Endothelial cell of umbilical vein (primary cell): Measurements from ENCODE around the gene MAP3K4. TPM values are rescaled to one million over a fixed set of nuclear protein-coding genes. Genes with fewer than 3 reads are reported as not detected.

Source experiments
- BruUV-seq: library from RNA; stranded (reverse); fragments of 400-500 nt; replicated peaks from 2 replicates; lab custom pipeline; 2021; lab: Mats Ljungman, UMichigan
- CTCF ChIA-PET: fragments of 300-600, 350-600 bp; sonication (Branson Sonifier 250); formaldehyde crosslinking; loops from one replicate; lab custom pipeline; 2021; ENCODE audit warnings: antibody characterized with exemption, inconsistent platforms; lab: Charles Lee
- POLR2A ChIA-PET: fragments of 300-600, 350-600 bp; sonication (Branson Sonifier 250); formaldehyde crosslinking; loops from one replicate; lab custom pipeline; 2021; ENCODE audit warnings: antibody characterized with exemption, inconsistent platforms; lab: Charles Lee
- DNase-seq: peaks from one replicate; pipeline ENCODE4 v3.0.0-alpha.2; 2011; ENCODE audit warnings: low read depth, low spot score
- FAIRE-seq: peaks from 2 replicates; lab custom pipeline; 2011; peaks lifted over from hg19 to GRCh38; lab: Jason Lieb, UNC
- H2AFZ ChIP-seq: 2 replicates; pipeline ENCODE4 v1.6.0; 2012; ENCODE audit warnings: low read depth, low read length, control low read depth, inconsistent platforms
- H3K27ac ChIP-seq: 2 replicates; pipeline ENCODE4 v1.5.1; 2011; ENCODE audit warnings: low read depth, mild to moderate bottlenecking, control low read depth, low read length, moderate library complexity; ENCODE audit not compliant: insufficient read depth
- H3K27me3 ChIP-seq, 2 experiments: 2 replicates each; pipeline versions ENCODE4 v1.6.0 to v1.6.1; 2011; ENCODE audit warnings: low read length in 2 of 2, mixed read lengths in 1 of 2; ENCODE audit not compliant: control insufficient read depth in 2 of 2, insufficient read depth in 2 of 2
- H3K36me3 ChIP-seq, 2 experiments: 2 replicates in 1 of 2; 3 replicates in 1 of 2; pipeline ENCODE4 v1.5.1; 2011; ENCODE audit warnings: low read length in 2 of 2, mild to moderate bottlenecking in 1 of 2, moderate library complexity in 1 of 2; ENCODE audit not compliant: control insufficient read depth in 2 of 2, insufficient read depth in 2 of 2; ENCODE audit errors: extremely low read depth in 1 of 2
- H3K4me1 ChIP-seq: 3 replicates; pipeline ENCODE4 v1.5.1; 2011; ENCODE audit warnings: mild to moderate bottlenecking, low read length; ENCODE audit not compliant: control insufficient read depth, insufficient read depth; ENCODE audit errors: extremely low read depth
- H3K4me2 ChIP-seq: 2 replicates; pipeline ENCODE4 v1.6.1; 2011; ENCODE audit warnings: low read length, control low read depth, mixed read lengths; ENCODE audit not compliant: insufficient read depth
- H3K4me3 ChIP-seq, 3 experiments: fragments of 200-600 bp in 1 of 3; sonication (generic), shearing (Covaris generic) in 1 of 3; replicated peaks in 1 of 3; 2 replicates each; pipeline ENCODE4 v1.5.1; 2011 to 2016; ENCODE audit warnings: control low read depth in 3 of 3, low read length in 3 of 3, mild to moderate bottlenecking in 2 of 3, inconsistent platforms in 1 of 3, low read depth in 1 of 3, moderate library complexity in 1 of 3; ENCODE audit not compliant: insufficient read depth in 1 of 3
- H3K79me2 ChIP-seq: 2 replicates; pipeline ENCODE4 v1.6.0; 2012; ENCODE audit warnings: low read length, inconsistent platforms; ENCODE audit not compliant: control insufficient read depth, insufficient read depth
- H3K9ac ChIP-seq: replicated peaks from 2 replicates; pipeline ENCODE3; 2011; ENCODE audit warnings: low read length, control low read depth; ENCODE audit not compliant: insufficient read depth; ENCODE audit errors: extremely low read depth
- H3K9me1 ChIP-seq: replicated peaks from 3 replicates; pipeline ENCODE4 v1.6.0; 2011; ENCODE audit warnings: mild to moderate bottlenecking, low read length; ENCODE audit not compliant: control insufficient read depth, insufficient read depth; ENCODE audit errors: extremely low read depth
- H3K9me3 ChIP-seq: replicated peaks from 2 replicates; pipeline ENCODE4 v1.5.1; 2012; ENCODE audit warnings: low read length, inconsistent platforms; ENCODE audit not compliant: control insufficient read depth, insufficient read depth
- H4K20me1 ChIP-seq: replicated peaks from 2 replicates; pipeline ENCODE3; 2011; ENCODE audit warnings: mild to moderate bottlenecking, low read length; ENCODE audit not compliant: control insufficient read depth, insufficient read depth; ENCODE audit errors: extremely low read depth
- EZH2 ChIP-seq: IDR thresholded peaks from 2 replicates; pipeline ENCODE4 v1.6.1; 2012; ENCODE audit warnings: borderline replicate concordance, low read depth, mild to moderate bottlenecking, moderate library complexity, low read length, inconsistent platforms; ENCODE audit not compliant: severe bottlenecking
- FOS ChIP-seq: IDR thresholded peaks from 2 replicates; pipeline ENCODE4 v1.6.1; 2011; ENCODE audit warnings: mild to moderate bottlenecking, low read length, moderate library complexity, borderline replicate concordance; ENCODE audit not compliant: insufficient read depth
- GATA2 ChIP-seq: IDR thresholded peaks from 2 replicates; pipeline ENCODE4 v1.7.0; 2011; ENCODE audit warnings: low read depth, mild to moderate bottlenecking, moderate library complexity, mixed read lengths, low read length; ENCODE audit not compliant: insufficient read length, insufficient read depth
- JUN ChIP-seq: IDR thresholded peaks from 2 replicates; pipeline ENCODE4 v1.6.1; 2011; ENCODE audit warnings: borderline replicate concordance, low read depth; ENCODE audit not compliant: insufficient read length, insufficient read depth
- MYC ChIP-seq: IDR thresholded peaks from one replicate; pipeline ENCODE4 v1.6.1; 2011; ENCODE audit warnings: mild to moderate bottlenecking, low read depth, low read length
- POLR2A ChIP-seq: IDR thresholded peaks from 2 replicates; pipeline ENCODE4 v1.6.1; 2012; ENCODE audit warnings: low read depth, mild to moderate bottlenecking, control low read depth, low read length
- POLR2AphosphoS5 ChIP-seq: IDR thresholded peaks from 2 replicates; pipeline ENCODE4 v1.6.1; 2012; ENCODE audit warnings: low read depth, mild to moderate bottlenecking, control low read depth, low read length, moderate library complexity; ENCODE audit not compliant: insufficient read depth
- dilution Hi-C: fragments of 300-500 bp; cut with MboI; formaldehyde crosslinking; loops from one replicate; pipeline ENCODE4 v1.15.0; 2019; ENCODE audit warnings: low sequenced_read_pairs; ENCODE audit not compliant: extremely low pct_ligation_motif_present
- intact Hi-C: fragments of 100-400 bp; cut with micrococcal nuclease; formaldehyde crosslinking; loops from one replicate; pipeline ENCODE4 v1.10.0; 2022
- polyA plus RNA-seq, 4 experiments: library from polyadenylated mRNA; depleted of rRNA in 3 of 4; stranded (reverse) in 3 of 4; unstranded in 1 of 4; fragments of >200 nt; gene quantifications; 2 replicates each; pipeline versions ENCODE4 v1.2.1 to v1.2.3, GENCODE V29; 2011 to 2012; ENCODE audit warnings: missing spikeins in 1 of 4
- total RNA-seq: library from RNA; stranded (reverse); gene quantifications from 2 replicates; pipeline ENCODE4 v1.2.3, GENCODE V29; 2021
- TF ChIP-seq, protein P1 (sequence below): IDR thresholded peaks from 2 replicates; pipeline ENCODE4 v1.6.1; 2011; ENCODE audit not compliant: insufficient read depth, insufficient read length
- TF ChIP-seq, protein P2 (sequence below), 2 donors: IDR thresholded peaks; 1 replicate in 1 of 2; 2 replicates in 1 of 2; pipeline ENCODE4 v1.5.1; 2011; ENCODE audit warnings: low read length in 2 of 2, mild to moderate bottlenecking in 2 of 2, moderate library complexity in 2 of 2, control low read depth in 1 of 2, inconsistent platforms in 1 of 2, low read depth in 1 of 2; ENCODE audit not compliant: insufficient read depth in 1 of 2; ENCODE audit errors: extremely low read depth in 1 of 2

The MAP3K4 gene
- total and polyA plus RNA-seq, 2 donors (not counting 3 experiments of a cell fraction or from before 2014, with no cell fraction given), result 10.8 to 42.3 TPM

DNA sequence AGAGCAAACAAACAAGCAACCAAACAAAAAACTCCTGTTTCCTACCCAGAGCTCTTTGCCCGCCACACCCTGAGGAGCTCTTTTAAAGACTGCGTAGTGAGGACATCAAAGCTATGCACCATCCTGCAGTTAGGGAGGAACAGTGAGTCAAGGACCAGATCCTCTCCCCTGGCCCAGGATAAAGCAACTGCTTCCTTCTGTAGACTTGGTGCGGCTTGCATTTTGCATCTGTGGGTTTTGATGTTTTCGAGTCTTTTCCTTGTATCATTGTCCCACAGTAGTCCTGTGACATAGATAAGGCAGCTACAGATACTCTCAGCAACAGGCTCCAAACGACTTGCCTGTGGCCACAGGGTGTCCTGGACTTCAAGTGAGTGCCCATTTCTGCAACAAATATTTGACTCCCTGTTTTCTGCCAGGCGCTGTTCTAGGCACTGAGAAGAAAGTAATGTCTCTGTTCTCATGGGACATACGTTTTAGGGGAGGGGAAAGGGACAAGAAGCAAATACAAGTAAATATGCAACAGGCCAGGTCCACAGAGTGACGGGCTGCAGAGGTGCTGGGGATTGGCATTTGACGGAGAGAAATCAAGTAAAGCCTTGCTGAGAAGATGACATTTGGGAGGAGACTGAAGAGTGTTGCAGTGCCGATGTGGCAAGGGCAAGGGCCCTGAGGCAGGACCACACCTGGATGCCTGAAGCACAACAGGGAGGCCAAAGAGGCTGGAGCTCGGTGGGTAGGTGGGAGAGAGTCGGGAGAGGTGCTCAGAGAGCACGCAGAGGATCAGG lies 35.9 kb upstream of the MAP3K4 start:
- Histone ChIP-seq H3K9me3 (no peaks in the 10 kb centered on the region), H3K4me2 (no peak overlapping the region), H3K79me2 (no peaks in the 10 kb centered on the region), H2AFZ (no peak overlapping the region), H3K9ac (no peak overlapping the region), H3K4me1 (no peaks in the 10 kb centered on the region), H3K27ac (no peak overlapping the region), H3K4me3 (no peak overlapping the region), H3K27me3 (no peaks in the 10 kb centered on the region), H3K36me3 (no peaks in the 10 kb centered on the region), H4K20me1 (no peaks in the 10 kb centered on the region), H3K9me1 (no peaks in the 10 kb centered on the region)
- ChIA-PET POLR2A (no interaction called here), CTCF (no interaction called here)
- no peak for FAIRE-seq
- intact Hi-C loops, result no loop called here
- DNase-seq, result no peak
- dilution Hi-C loops, result no loop called here
- BruUV-seq, result no TSS peak
- no peak for TF ChIP-seq MYC
- TF ChIP-seq, protein P1, sequence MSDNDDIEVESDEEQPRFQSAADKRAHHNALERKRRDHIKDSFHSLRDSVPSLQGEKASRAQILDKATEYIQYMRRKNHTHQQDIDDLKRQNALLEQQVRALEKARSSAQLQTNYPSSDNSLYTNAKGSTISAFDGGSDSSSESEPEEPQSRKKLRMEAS, result no peak
- TF ChIP-seq GATA2, result no peak
- no peak for TF ChIP-seq POLR2A
- no peak for TF ChIP-seq EZH2
- TF ChIP-seq, protein P2, sequence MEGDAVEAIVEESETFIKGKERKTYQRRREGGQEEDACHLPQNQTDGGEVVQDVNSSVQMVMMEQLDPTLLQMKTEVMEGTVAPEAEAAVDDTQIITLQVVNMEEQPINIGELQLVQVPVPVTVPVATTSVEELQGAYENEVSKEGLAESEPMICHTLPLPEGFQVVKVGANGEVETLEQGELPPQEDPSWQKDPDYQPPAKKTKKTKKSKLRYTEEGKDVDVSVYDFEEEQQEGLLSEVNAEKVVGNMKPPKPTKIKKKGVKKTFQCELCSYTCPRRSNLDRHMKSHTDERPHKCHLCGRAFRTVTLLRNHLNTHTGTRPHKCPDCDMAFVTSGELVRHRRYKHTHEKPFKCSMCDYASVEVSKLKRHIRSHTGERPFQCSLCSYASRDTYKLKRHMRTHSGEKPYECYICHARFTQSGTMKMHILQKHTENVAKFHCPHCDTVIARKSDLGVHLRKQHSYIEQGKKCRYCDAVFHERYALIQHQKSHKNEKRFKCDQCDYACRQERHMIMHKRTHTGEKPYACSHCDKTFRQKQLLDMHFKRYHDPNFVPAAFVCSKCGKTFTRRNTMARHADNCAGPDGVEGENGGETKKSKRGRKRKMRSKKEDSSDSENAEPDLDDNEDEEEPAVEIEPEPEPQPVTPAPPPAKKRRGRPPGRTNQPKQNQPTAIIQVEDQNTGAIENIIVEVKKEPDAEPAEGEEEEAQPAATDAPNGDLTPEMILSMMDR (IDR thresholded peaks at IDR 0.05; ENCODE audit: extremely low read depth in 1 of 2, insufficient read depth in 1 of 2, low read depth in 1 of 2, low read length in 2 of 2), result no peak
- no peak for TF ChIP-seq JUN
- no peak for TF ChIP-seq FOS
- TF ChIP-seq POLR2AphosphoS5, result no peak
